BE2C (cell line): ENCODE results near the gene FOXN3.

ENCODE experiments used
- DNase-seq: peaks from one replicate; pipeline ENCODE4 v3.0.0-alpha.2; 2020
- H3K27me3 ChIP-seq: fragments of 250-450 bp; sonication (Bioruptor Pico); 2 replicates; pipeline ENCODE4 v1.5.1; 2020; ENCODE audit warnings: mild to moderate bottlenecking
- H3K36me3 ChIP-seq: fragments of 250-450 bp; sonication (Bioruptor Pico); 2 replicates; pipeline ENCODE4 v1.5.1; 2020; ENCODE audit warnings: mild to moderate bottlenecking
- H3K4me1 ChIP-seq: fragments of 250-450 bp; sonication (Bioruptor Pico); 2 replicates; pipeline ENCODE4 v1.5.1; 2020
- H3K4me3 ChIP-seq: 2 replicates; pipeline ENCODE4 v1.5.1; 2011; ENCODE audit warnings: low read depth, low read length
- H3K9me3 ChIP-seq: fragments of 250-450 bp; sonication (Bioruptor Pico); 2 replicates; pipeline ENCODE4 v1.5.1; 2020
- TF ChIP-seq, protein P1 (sequence below): IDR thresholded peaks from 2 replicates; pipeline ENCODE4 v1.5.1; 2012; ENCODE audit warnings: mild to moderate bottlenecking, low read depth, low read length

The FOXN3 gene

DNA sequence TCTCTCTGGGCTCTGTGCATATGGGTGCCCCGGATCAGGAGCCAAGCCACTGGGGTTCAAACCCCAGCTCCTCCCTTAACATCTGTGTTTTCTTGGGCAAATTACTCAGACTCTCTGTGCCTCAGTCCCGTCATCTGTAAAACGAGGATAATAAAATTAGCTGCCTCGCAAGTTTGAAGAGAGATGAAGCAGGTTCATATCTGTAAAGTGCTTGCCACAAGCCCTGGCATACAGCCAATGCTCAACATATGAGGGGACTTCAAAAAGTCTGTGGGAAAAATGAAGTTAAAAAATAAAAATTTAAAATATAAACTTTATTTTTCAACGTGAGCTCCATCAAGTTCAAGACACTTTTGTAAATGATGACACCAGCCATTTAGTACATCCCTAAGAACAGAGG lies 276.7 kb downstream of the FOXN3 start:
- Histone ChIP-seq H3K9me3 (no peaks in the 10 kb centered on the region), H3K36me3 (no peaks in the 10 kb centered on the region), H3K4me1 (peaks cover 6% of the 10 kb centered on the region; the same call in 1 of the 2 replicates), H3K27me3 (no peaks in the 10 kb centered on the region), H3K4me3 (no peak overlapping the region)
- TF ChIP-seq, protein P1, sequence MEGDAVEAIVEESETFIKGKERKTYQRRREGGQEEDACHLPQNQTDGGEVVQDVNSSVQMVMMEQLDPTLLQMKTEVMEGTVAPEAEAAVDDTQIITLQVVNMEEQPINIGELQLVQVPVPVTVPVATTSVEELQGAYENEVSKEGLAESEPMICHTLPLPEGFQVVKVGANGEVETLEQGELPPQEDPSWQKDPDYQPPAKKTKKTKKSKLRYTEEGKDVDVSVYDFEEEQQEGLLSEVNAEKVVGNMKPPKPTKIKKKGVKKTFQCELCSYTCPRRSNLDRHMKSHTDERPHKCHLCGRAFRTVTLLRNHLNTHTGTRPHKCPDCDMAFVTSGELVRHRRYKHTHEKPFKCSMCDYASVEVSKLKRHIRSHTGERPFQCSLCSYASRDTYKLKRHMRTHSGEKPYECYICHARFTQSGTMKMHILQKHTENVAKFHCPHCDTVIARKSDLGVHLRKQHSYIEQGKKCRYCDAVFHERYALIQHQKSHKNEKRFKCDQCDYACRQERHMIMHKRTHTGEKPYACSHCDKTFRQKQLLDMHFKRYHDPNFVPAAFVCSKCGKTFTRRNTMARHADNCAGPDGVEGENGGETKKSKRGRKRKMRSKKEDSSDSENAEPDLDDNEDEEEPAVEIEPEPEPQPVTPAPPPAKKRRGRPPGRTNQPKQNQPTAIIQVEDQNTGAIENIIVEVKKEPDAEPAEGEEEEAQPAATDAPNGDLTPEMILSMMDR: no peak
- DNase-seq: no peak

DNA sequence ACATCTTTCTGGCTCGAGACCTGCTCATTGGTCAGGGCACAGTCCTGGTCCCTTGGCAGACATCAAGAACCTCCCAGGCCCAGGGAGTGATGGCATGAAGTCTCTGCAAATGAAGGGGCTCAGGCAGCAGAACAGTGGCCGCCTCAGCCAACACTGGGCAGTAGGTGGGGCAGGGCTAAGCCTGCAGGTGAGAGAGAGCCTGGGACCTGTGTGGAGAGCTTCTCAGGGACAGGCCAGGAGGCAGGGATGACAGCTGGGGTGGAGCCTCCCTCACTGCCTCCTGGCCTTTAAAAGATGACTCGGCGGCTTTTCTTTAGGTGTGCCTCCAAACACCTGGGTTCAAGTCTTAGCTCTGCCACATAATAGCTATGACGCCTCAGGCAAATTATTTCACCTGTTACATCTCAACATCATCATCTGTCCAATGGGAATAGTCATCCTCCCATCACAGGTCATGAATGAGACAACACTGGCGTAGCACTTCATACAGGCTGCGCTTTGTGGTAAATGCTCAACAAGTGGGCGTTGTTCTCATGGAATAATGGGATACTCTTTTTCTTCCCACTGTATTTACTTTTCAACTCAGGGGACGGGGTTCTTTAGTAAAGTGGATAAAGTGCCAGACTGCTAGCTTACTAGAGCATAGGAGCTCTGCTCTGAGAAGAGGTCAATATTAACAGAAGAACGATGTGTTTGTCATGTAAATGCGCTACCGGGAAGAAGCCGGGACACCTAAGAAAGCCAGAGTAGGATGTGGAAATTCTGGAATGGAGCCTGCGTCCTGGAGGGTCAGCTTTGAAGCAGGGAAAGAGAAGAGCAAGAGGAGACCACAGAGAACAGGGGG lies 277.4 kb downstream of the FOXN3 start:
- Histone ChIP-seq H3K9me3 (no peaks in the 10 kb centered on the region), H3K27me3 (no peaks in the 10 kb centered on the region), H3K4me3 (no peak overlapping the region), H3K36me3 (no peaks in the 10 kb centered on the region), H3K4me1 (peaks cover 6% of the 10 kb centered on the region)
- no peak for DNase-seq
- TF ChIP-seq, protein P1: no peak

DNA sequence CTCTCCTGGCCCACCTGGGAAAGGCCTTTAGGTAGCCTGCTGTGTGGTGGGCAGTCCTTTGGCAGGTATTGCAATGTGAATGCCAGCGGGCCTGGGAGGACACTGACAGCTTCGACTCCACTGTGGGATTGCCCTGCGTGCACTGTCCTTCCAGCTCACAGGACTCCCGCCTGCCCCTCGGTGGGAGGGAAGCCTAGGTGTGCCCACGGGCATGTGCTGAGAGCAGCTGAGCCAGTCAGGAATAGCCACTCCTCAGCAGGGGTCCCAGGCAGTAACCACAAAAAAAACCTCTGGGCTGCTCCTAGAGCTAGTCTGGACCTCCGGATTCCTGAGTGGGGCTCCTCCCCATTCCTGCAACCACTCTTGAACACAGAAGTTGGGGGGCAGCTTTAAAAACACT lies 278.2 kb downstream of the FOXN3 start:
- Histone ChIP-seq H3K36me3 (no peaks in the 10 kb centered on the region), H3K4me3 (no peak overlapping the region), H3K27me3 (no peaks in the 10 kb centered on the region), H3K4me1 (peaks cover 3% of the 10 kb centered on the region), H3K9me3 (no peaks in the 10 kb centered on the region)
- DNase-seq: no peak
- TF ChIP-seq, protein P1: no peak

DNA sequence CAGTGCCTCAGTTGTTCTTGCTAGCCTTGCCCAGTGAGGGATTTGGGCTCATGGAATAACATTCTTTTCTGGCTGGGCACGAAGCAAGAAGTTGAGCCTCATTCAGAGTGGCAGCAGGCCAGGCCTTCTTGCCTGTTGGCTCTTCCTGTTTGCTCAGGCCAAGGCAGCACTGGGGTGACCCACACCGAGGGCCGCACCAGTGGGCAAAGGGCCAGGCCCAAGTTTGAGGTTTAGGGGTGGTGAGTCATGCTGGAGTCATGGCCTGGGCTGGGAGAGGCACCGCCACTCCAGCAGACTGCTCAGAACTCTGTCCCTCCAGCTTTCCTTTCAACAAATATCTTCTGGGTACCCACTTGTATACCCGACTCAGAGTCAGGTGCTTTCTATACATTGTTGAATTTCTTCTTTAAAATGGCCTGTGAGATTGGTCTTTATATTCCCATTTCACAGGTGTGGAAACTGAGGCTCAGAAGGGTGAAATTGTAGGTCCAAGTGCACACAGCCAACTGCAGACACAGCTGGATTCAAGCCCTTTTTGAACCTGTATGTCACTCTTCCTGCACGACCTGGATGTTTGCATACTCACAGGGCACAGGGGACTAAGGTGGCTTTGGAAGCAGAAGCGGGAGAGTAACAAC lies 279.4 kb downstream of the FOXN3 start:
- DNase-seq: no peak
- H3K4me3 ChIP-seq: no peak overlapping the region
- no peaks in the 10 kb centered on the region for H3K9me3 ChIP-seq
- TF ChIP-seq, protein P1: no peak
- H3K36me3 ChIP-seq: no peaks in the 10 kb centered on the region
- no peaks in the 10 kb centered on the region for H3K27me3 ChIP-seq
- no peaks in the 10 kb centered on the region; the same call in none of the 2 replicates for H3K4me1 ChIP-seq

DNA sequence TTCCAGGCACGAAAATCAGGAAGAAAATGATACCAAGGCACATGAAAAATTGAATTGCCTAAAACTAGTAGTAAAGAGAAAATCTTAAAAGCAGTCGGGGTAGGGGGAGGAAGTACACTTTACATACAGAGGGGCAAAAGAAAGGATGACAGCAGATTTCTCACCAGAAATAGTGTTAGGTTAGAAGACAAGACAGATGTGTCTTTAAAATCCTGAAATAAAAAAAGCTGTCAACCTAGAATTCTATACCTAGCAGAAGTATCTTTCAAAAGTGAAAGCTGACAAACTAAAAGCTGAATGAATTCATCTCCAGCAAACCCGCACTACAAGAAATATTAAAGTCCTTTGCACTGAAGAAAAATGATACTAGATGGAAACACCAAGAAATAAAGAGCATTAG lies 280.4 kb downstream of the FOXN3 start:
- H3K27me3 ChIP-seq: no peaks in the 10 kb centered on the region
- no peaks in the 10 kb centered on the region for H3K9me3 ChIP-seq
- H3K36me3 ChIP-seq: no peaks in the 10 kb centered on the region
- H3K4me3 ChIP-seq: no peak overlapping the region
- no peak for DNase-seq
- no peaks in the 10 kb centered on the region; the same call in none of the 2 replicates for H3K4me1 ChIP-seq
- TF ChIP-seq, protein P1: no peak

DNA sequence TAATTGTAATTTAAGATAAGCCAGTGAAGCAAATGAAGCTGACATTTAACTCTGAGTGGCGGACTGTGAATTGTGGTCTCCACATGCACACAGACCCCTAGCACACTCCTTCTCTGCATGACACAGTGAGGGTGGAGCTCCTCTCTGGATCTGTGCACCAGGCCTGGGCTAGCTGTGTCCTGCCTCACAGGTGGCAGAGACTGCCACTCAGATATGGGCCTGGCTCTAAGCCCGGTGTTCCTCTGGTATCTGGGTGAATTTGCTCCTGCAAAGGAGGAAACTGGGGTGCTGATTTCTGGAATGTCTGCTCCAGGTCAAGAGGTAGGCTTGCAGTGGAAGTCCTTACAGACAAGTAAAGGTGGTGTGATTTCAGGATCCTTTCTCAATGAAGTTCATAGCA lies 282.4 kb downstream of the FOXN3 start:
- no peak overlapping the region for H3K4me3 ChIP-seq
- H3K4me1 ChIP-seq: no peaks in the 10 kb centered on the region; the same call in none of the 2 replicates
- H3K27me3 ChIP-seq: no peaks in the 10 kb centered on the region
- TF ChIP-seq, protein P1: no peak
- H3K36me3 ChIP-seq: no peaks in the 10 kb centered on the region
- H3K9me3 ChIP-seq: no peaks in the 10 kb centered on the region
- DNase-seq: no peak
